Thoracic aorta (tissue), 2 donors: ENCODE data around the gene KIRREL2. TPM values are rescaled to one million over a fixed set of nuclear protein-coding genes. Genes with fewer than 3 reads are reported as not detected.

Source experiments
- ATAC-seq: fragments of 150-250 bp; one replicate; pipeline ENCODE4 v1.8.0; 2017; ENCODE audit warnings: low read depth; ENCODE audit not compliant: insufficient number of reproducible peaks, low FRiP score
- DNase-seq: peaks from one replicate; pipeline ENCODE4 v3.0.0-alpha.2; 2020; ENCODE audit warnings: low spot score
- H3K27ac ChIP-seq, 2 donors: fragments of 200-600 bp; sonication (generic); 1 replicate in 1 of 2; 2 replicates in 1 of 2; pipeline ENCODE4 v1.5.1; 2016; ENCODE audit warnings: mild to moderate bottlenecking in 2 of 2, moderate library complexity in 2 of 2
- H3K27me3 ChIP-seq: fragments of 200-600 bp; sonication (generic); replicated peaks from 2 replicates; pipeline ENCODE4 v1.6.0; 2016; ENCODE audit warnings: mild to moderate bottlenecking; ENCODE audit not compliant: insufficient read depth
- H3K36me3 ChIP-seq: fragments of 200-600 bp; sonication (generic); one replicate; pipeline ENCODE4 v1.5.1; 2016
- H3K4me1 ChIP-seq, 2 donors: fragments of 200-600 bp; sonication (generic); 1 replicate in 1 of 2; 2 replicates in 1 of 2; pipeline versions ENCODE4 v1.5.1 to v1.6.0; 2016; ENCODE audit warnings: low read depth in 2 of 2, mild to moderate bottlenecking in 1 of 2; ENCODE audit not compliant: control insufficient read depth in 1 of 2
- H3K4me3 ChIP-seq: fragments of 200-600 bp; sonication (generic); 2 replicates; pipeline ENCODE4 v1.5.1; 2016; ENCODE audit warnings: mild to moderate bottlenecking
- H3K9me3 ChIP-seq: fragments of 200-600 bp; sonication (generic); 2 replicates; pipeline ENCODE4 v1.5.1; 2016
- total RNA-seq, 2 donors: library from RNA; depleted of rRNA; stranded (reverse); fragments of >200 nt; gene quantifications; one replicate each; pipeline versions ENCODE4 v1.1.0 to v1.2.3, GENCODE V29; 2016
- TF ChIP-seq, protein P1 (sequence below): fragments of 200-600 bp; sonication (generic); IDR thresholded peaks from one replicate; pipeline ENCODE4 v1.5.1; 2019; ENCODE audit warnings: antibody characterized with exemption

The KIRREL2 gene
- total RNA-seq, 2 donors from 2014 or later = 0.92 TPM; not detected in 1

DNA sequence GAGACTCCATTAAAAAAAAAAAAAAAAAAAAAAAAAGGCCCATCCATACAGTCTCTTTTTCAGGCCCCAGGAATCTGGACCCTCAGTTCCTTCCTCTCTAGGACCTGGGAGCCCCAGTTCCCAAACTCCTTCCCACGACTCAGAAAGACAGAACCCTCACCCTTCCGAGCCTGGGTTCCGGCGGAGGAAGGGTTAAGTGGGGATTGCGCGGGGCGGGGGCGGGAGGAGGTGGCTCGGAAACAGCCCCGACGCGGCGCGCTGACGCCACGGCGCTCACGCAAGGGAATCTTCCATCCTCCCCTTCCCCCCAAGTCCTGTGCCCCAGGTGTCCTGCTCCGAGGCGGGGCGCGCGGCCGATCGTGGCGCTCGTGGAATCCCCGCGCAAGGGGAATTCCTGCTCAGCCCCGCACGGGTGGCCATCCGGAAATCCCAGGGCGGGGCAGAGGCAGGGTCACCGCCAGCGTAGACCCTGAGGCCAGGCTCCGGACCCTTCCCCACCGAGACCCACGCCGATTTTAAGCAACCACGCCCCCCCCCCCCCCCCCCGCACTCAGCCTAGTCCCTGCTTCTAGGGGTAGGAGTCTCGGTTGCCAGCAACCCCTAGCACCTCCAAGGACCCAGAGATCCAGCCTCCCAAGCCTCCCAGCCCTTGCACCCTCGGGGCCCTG, 43.0 kb downstream of the KIRREL2 start:
- H3K27ac ChIP-seq = peak overlapping the region; percentile 31 to 43
- H3K27me3 ChIP-seq = no peaks in the 10 kb centered on the region
- ATAC-seq (no peak), DNase-seq (no peak)
- peaks cover 3 to 22% of the 10 kb centered on the region in 2 donors for H3K4me1 ChIP-seq
- H3K9me3 ChIP-seq = no peaks in the 10 kb centered on the region
- TF ChIP-seq, protein P1, sequence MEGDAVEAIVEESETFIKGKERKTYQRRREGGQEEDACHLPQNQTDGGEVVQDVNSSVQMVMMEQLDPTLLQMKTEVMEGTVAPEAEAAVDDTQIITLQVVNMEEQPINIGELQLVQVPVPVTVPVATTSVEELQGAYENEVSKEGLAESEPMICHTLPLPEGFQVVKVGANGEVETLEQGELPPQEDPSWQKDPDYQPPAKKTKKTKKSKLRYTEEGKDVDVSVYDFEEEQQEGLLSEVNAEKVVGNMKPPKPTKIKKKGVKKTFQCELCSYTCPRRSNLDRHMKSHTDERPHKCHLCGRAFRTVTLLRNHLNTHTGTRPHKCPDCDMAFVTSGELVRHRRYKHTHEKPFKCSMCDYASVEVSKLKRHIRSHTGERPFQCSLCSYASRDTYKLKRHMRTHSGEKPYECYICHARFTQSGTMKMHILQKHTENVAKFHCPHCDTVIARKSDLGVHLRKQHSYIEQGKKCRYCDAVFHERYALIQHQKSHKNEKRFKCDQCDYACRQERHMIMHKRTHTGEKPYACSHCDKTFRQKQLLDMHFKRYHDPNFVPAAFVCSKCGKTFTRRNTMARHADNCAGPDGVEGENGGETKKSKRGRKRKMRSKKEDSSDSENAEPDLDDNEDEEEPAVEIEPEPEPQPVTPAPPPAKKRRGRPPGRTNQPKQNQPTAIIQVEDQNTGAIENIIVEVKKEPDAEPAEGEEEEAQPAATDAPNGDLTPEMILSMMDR = no peak
- peaks cover 11% of the 10 kb centered on the region for H3K36me3 ChIP-seq
- H3K4me3 ChIP-seq = peak overlapping the region; percentile 84

- no peaks in the 10 kb centered on the region for H3K9me3 ChIP-seq
- H3K4me3 ChIP-seq = peak overlapping the region; percentile 84
- H3K27ac ChIP-seq = peak overlapping the region in 1 of 2 donors; percentile 43
- no peak for DNase-seq
- H3K36me3 ChIP-seq = no peaks in the 10 kb centered on the region
- TF ChIP-seq, protein P1 = no peak
- ATAC-seq = no peak
- peaks cover 3 to 22% of the 10 kb centered on the region in 2 donors for H3K4me1 ChIP-seq
- H3K27me3 ChIP-seq = no peaks in the 10 kb centered on the region
These were observed 44.4 kb downstream of the KIRREL2 start for GRCh38 chr19:35901055-35901644.

DNA sequence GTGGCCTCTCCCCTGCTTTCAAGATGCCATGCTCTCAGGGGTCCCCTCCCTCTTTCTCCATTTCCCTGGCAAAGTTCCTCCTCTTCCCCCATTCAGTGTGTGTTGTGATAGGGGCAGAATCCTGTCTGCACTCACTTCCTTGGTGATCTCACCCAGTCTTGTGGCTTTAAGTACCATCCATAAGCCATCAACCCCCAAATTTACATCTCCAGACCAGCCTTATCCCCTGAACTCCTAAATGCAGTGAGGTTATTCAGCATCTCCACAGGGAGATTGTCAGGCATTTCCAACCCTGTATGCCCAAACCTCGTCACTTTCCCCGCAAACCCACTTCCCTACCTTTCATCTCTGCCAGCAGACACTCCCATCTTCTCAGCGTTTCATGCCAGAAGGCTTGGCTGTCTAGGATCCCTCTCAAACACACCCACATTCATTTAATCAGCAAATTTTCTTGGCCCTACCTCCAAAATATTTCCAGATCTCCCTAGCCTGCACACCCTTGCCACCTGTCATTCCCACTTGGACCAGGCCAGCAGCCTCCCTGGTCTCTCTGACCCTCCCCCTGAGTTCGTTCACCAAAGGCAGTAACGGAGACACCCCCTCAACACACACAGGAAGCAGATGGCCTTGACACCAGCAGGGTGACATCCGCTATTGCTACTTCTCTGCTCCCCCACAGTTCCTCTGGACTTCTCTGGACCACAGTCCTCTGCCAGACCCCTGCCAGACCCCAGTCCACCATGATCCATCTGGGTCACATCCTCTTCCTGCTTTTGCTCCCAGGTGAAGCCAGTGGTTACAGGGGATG, 45.3 kb downstream of the KIRREL2 start, which contains the start of gene HCST:
Gene HCST (plus strand): TSS at position 676 of the 808 bp plus-strand sequence. CDS start 65 bp downstream, at position 741.
- DNase-seq (no peak), ATAC-seq (no peak)
- TF ChIP-seq, protein P1 = no peak
- Histone ChIP-seq H3K4me3 (peak within 1 kb of the TSS; percentile 84), H3K4me1 (peaks cover 3 to 25% of the 10 kb centered on the region in 2 donors), H3K27me3 (no peaks in the 10 kb centered on the region), H3K9me3 (no peaks in the 10 kb centered on the region), H3K36me3 (no peaks in the 10 kb centered on the region), H3K27ac (peak within 1 kb of the TSS in 1 of 2 donors; percentile 53)

DNA sequence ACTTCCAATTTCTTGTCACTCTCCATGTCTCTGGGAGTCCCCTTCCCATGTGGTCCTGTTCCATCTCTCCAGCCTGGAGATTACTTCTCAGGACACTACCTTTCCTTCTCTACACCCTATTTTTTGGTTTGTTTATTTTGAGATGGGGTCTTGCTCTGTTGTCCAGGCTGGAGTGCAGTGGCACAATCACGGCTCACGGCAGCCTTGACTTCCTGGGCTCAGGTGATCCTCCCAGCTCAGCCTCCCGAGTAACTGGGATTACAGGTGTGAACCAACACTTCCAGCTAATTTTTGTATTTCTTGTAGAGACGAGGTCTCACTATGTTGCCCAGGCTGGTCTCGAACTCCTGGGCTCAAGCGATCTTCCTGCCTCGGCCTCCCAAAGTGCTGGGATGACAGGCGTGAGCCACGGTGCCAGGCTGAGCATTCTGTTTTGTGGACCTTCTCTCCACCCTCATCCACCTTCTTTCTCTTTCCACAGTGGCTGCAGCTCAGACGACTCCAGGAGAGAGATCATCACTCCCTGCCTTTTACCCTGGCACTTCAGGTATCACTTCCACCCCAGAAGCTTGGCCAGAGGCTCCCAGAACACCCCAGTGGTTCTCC, 46.3 kb downstream of the KIRREL2 start:
- Histone ChIP-seq H3K36me3 (no peaks in the 10 kb centered on the region), H3K4me3 (peak overlapping the region; percentile 49), H3K27me3 (no peaks in the 10 kb centered on the region), H3K9me3 (no peaks in the 10 kb centered on the region), H3K27ac (peak overlapping the region in 1 of 2 donors; percentile 53), H3K4me1 (peaks cover 3 to 23% of the 10 kb centered on the region in 2 donors)
- no peak for DNase-seq
- ATAC-seq = no peak
- TF ChIP-seq, protein P1 = no peak
